ENCODE results near the gene VSX1. TPM values are rescaled to one million over a fixed set of nuclear protein-coding genes. Genes with fewer than 3 reads are reported as not detected.

The VSX1 gene
- total and polyA plus RNA-seq, 2 donors (not counting 1 experiment from before 2014, with no cell fraction given), result not detected

- H4K20me1 ChIP-seq (ENCODE audit: control insufficient read depth, extremely low read depth, insufficient read depth, low read length), result no peaks in the 10 kb centered on the region
- no peak overlapping the region for H3K9ac ChIP-seq (ENCODE audit: insufficient read depth, low read length)
- no peaks in the 10 kb centered on the region for H3K36me3 ChIP-seq (ENCODE audit: control insufficient read depth, insufficient read depth, low read length)
- no peak overlapping the region for H2AFZ ChIP-seq (ENCODE audit: low read length)
- H3K4me1 ChIP-seq (ENCODE audit: control insufficient read depth, extremely low read depth, insufficient read depth, low read length), result no peaks in the 10 kb centered on the region
- DNase-seq (ENCODE audit: low read depth in 2 of 2), result no peak
- H3K9me3 ChIP-seq (ENCODE audit: control insufficient read depth, insufficient read depth, low read depth, low read length), result no peaks in the 10 kb centered on the region
- H3K4me3 ChIP-seq (replicated peaks in 1 of 4; ENCODE audit: control extremely low read depth in 1 of 4, insufficient read depth in 1 of 4, low read depth in 3 of 4, low read length in 4 of 4), result no peak overlapping the region
- peaks cover 3% of the 10 kb centered on the region for H3K27me3 ChIP-seq (ENCODE audit: control insufficient read depth, insufficient read depth, low read length)
- TF ChIP-seq CTCF (conservative IDR thresholded peaks at IDR 0.05 in 1 of 2, IDR thresholded peaks at IDR 0.05 in 1 of 2; ENCODE audit: low read depth in 1 of 2, low read length in 2 of 2) (no peak), EZH2 (IDR thresholded peaks at IDR 0.05; ENCODE audit: low read length, missing control alignments) (no peak)
- no peak overlapping the region for H3K27ac ChIP-seq (ENCODE audit: insufficient read depth, low read length)
- no peaks in the 10 kb centered on the region for H3K79me2 ChIP-seq (ENCODE audit: control insufficient read depth, insufficient read depth, low read length)
- no peak overlapping the region for H3K4me2 ChIP-seq (ENCODE audit: extremely low read depth, insufficient read depth, low read length)
These were observed 51.8 kb downstream of the VSX1 start for GRCh38 chr20:25030007-25030648.

DNA sequence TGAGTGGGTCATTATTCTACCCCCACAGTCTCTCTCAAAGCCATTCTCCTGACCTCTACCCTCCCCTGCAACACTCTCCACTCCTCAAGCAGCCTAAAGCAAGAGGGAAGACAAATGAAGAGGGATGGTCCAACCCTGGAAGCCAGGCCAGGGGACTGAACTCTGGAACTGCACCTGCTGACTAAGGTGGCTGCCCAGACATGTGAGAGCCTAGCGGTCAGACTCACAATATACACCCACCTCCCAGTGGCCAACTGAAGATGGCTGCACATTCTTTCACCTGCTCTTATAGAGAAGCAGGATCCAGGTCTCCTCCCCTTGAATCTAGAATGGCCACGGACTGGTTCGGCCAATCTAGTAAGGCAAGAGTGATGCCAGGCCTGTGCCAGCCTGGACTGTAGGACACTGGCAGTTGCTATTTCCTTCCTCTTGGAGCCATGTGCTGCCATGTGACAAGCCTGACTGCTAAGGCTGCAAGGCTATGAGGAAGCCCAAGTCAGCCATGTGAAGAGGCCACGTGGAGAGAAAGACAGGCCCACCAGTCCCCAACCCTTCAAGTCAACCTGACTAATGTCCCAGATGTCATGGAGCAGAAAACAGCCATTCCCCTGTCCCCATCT, 55.8 kb downstream of the VSX1 start:
- Histone ChIP-seq H3K9me3 (ENCODE audit: control insufficient read depth, insufficient read depth, low read depth, low read length) (no peaks in the 10 kb centered on the region), H3K27ac (ENCODE audit: insufficient read depth, low read length) (no peak overlapping the region), H3K79me2 (ENCODE audit: control insufficient read depth, insufficient read depth, low read length) (no peaks in the 10 kb centered on the region), H2AFZ (ENCODE audit: low read length) (no peak overlapping the region), H4K20me1 (ENCODE audit: control insufficient read depth, extremely low read depth, insufficient read depth, low read length) (no peaks in the 10 kb centered on the region), H3K4me1 (ENCODE audit: control insufficient read depth, extremely low read depth, insufficient read depth, low read length) (no peaks in the 10 kb centered on the region), H3K4me3 (replicated peaks in 1 of 4; ENCODE audit: control extremely low read depth in 1 of 4, insufficient read depth in 1 of 4, low read depth in 3 of 4, low read length in 4 of 4) (no peak overlapping the region), H3K4me2 (ENCODE audit: extremely low read depth, insufficient read depth, low read length) (no peak overlapping the region), H3K36me3 (ENCODE audit: control insufficient read depth, insufficient read depth, low read length) (no peaks in the 10 kb centered on the region), H3K27me3 (ENCODE audit: control insufficient read depth, insufficient read depth, low read length) (peaks cover 3% of the 10 kb centered on the region), H3K9ac (ENCODE audit: insufficient read depth, low read length) (no peak overlapping the region)
- DNase-seq (ENCODE audit: low read depth in 2 of 2), result no peak
- TF ChIP-seq EZH2 (IDR thresholded peaks at IDR 0.05; ENCODE audit: low read length, missing control alignments) (no peak), CTCF (conservative IDR thresholded peaks at IDR 0.05 in 1 of 2, IDR thresholded peaks at IDR 0.05 in 1 of 2; ENCODE audit: low read depth in 1 of 2, low read length in 2 of 2) (no peak)

Other genes starting within 250 kb of the VSX1 start
- not detected in 2 replicates for gene CST7, start 132.9 kb downstream of the VSX1 start, total RNA-seq
- not detected in 2 replicates for gene CST7, start 132.9 kb downstream of the VSX1 start, polyA plus RNA-seq
- 64.5 and 104 TPM in 2 replicates for gene APMAP, start 89.4 kb downstream of the VSX1 start, total RNA-seq
- 72.5 and 79.2 TPM in 2 replicates for gene APMAP, start 89.4 kb downstream of the VSX1 start, polyA plus RNA-seq
- gene ACSS1, start 24.0 kb downstream of the VSX1 start, total RNA-seq, result 1.3 and 3.9 TPM in 2 replicates
- 0.53 and 3.4 TPM in 2 replicates for gene ACSS1, start 24.0 kb downstream of the VSX1 start, polyA plus RNA-seq
- gene ENTPD6, start 113.6 kb upstream of the VSX1 start, total RNA-seq, result 49.6 and 56.5 TPM in 2 replicates
- gene ENTPD6, start 113.6 kb upstream of the VSX1 start, polyA plus RNA-seq, result 45.7 and 59.9 TPM in 2 replicates
- gene PYGB, start 165.9 kb upstream of the VSX1 start, total RNA-seq, result 81.7 and 89.5 TPM in 2 replicates
- gene PYGB, start 165.9 kb upstream of the VSX1 start, polyA plus RNA-seq, result 37.0 and 45.9 TPM in 2 replicates